Caco-2 (cell line): ENCODE measurements around the gene IQSEC2. TPM values are rescaled to one million over a fixed set of nuclear protein-coding genes. Genes with fewer than 3 reads are reported as not detected.

Experiments used
- BruUV-seq: library from RNA; stranded (reverse); fragments of 400-500 nt; replicated peaks from 2 replicates; lab custom pipeline; 2021; lab: Mats Ljungman, UMichigan
- CTCF ChIA-PET: fragments of 300-600 bp; sonication (Branson Sonifier 250); formaldehyde crosslinking; loops from one replicate; lab custom pipeline; 2022; ENCODE audit warnings: antibody characterized with exemption; lab: Charles Lee
- POLR2A ChIA-PET: fragments of 300-600 bp; sonication (Branson Sonifier 250); formaldehyde crosslinking; loops from one replicate; lab custom pipeline; 2022; ENCODE audit warnings: antibody characterized with exemption; lab: Charles Lee
- DNase-seq, 2 experiments: peaks; one replicate each; pipeline versions ENCODE4 v3.0.0 to v3.0.0-alpha.2; 2020 to 2022
- H3K27me3 ChIP-seq: replicated peaks from 2 replicates; pipeline ENCODE4 v1.6.0; 2011; ENCODE audit warnings: low read length; ENCODE audit not compliant: control insufficient read depth, insufficient read depth
- H3K36me3 ChIP-seq: 2 replicates; pipeline ENCODE4 v1.5.1; 2011; ENCODE audit warnings: low read length; ENCODE audit not compliant: control insufficient read depth, insufficient read depth
- H3K4me1 ChIP-seq: fragments of 250-450 bp; sonication (Bioruptor Pico); 2 replicates; pipeline ENCODE4 v1.5.1; 2020; ENCODE audit warnings: mild to moderate bottlenecking
- H3K4me3 ChIP-seq: 2 replicates; pipeline ENCODE4 v1.5.1; 2011; ENCODE audit warnings: low read depth, mild to moderate bottlenecking, control low read depth, low read length
- H3K9me3 ChIP-seq: fragments of 250-450 bp; sonication (Bioruptor Pico); 2 replicates; pipeline ENCODE4 v1.5.1; 2020; ENCODE audit warnings: mild to moderate bottlenecking, moderate library complexity
- H3K27ac Mint-ChIP-seq: one replicate; pipeline ENCODE4 v1.8.0; 2022; ENCODE audit warnings: mixed read lengths; ENCODE audit not compliant: unreplicated experiment
- H3K27me3 Mint-ChIP-seq: one replicate; pipeline ENCODE4 v1.8.0; 2022; ENCODE audit warnings: mixed read lengths; ENCODE audit not compliant: insufficient read depth, unreplicated experiment
- H3K36me3 Mint-ChIP-seq: one replicate; pipeline ENCODE4 v1.8.0; 2022; ENCODE audit warnings: mild to moderate bottlenecking, mixed read lengths; ENCODE audit not compliant: insufficient read depth, unreplicated experiment
- H3K4me1 Mint-ChIP-seq: one replicate; pipeline ENCODE4 v1.8.0; 2022; ENCODE audit warnings: low read depth, mixed read lengths; ENCODE audit not compliant: unreplicated experiment
- H3K4me3 Mint-ChIP-seq: one replicate; pipeline ENCODE4 v1.8.0; 2022; ENCODE audit warnings: mild to moderate bottlenecking, moderate library complexity, mixed read lengths; ENCODE audit not compliant: unreplicated experiment
- H3K9me3 Mint-ChIP-seq: one replicate; pipeline ENCODE4 v1.8.0; 2022; ENCODE audit warnings: mixed read lengths; ENCODE audit not compliant: unreplicated experiment
- CTCF ChIP-seq, 2 experiments: fragments of 200-600 bp in 1 of 2; IDR thresholded peaks; 1 replicate in 1 of 2; 2 replicates in 1 of 2; pipeline versions ENCODE4 v1.5.1 to v1.8.0; 2011 to 2022; ENCODE audit warnings: antibody characterized with exemption in 1 of 2, control low read depth in 1 of 2, inconsistent platforms in 1 of 2, low read depth in 1 of 2, low read length in 1 of 2, mild to moderate bottlenecking in 1 of 2, moderate library complexity in 1 of 2; ENCODE audit not compliant: insufficient read depth in 1 of 2, severe bottlenecking in 1 of 2, unreplicated experiment in 1 of 2
- intact Hi-C: fragments of 100-400 bp; cut with micrococcal nuclease; formaldehyde crosslinking; loops from one replicate; pipeline ENCODE4 v1.10.0; 2022; ENCODE audit not compliant: unreplicated experiment
- total RNA-seq: library from RNA; stranded (reverse); gene quantifications from 2 replicates; pipeline ENCODE4 v1.2.3, GENCODE V29; 2022

Gene IQSEC2
- total RNA-seq, 1 experiment from 2014 or later, result 1.8 TPM

GRCh38 chrX:53261355-53261972, 19.9 kb downstream of the IQSEC2 start:
- Mint-ChIP-seq H3K4me3 (no peak overlapping the region), H3K27ac (no peak overlapping the region), H3K4me1 (peaks cover 6% of the 10 kb centered on the region), H3K27me3 (peaks cover 6% of the 10 kb centered on the region), H3K9me3 (no peaks in the 10 kb centered on the region), H3K36me3 (no peaks in the 10 kb centered on the region)
- H3K36me3 ChIP-seq, result no peaks in the 10 kb centered on the region
- DNase-seq, result no peak
- H3K9me3 ChIP-seq, result no peaks in the 10 kb centered on the region
- no peak overlapping the region for H3K4me3 ChIP-seq
- no TSS peak for BruUV-seq
- intact Hi-C loops, result no loop called here
- ChIA-PET POLR2A (no interaction called here), CTCF (no interaction called here)
- no peaks in the 10 kb centered on the region for H3K4me1 ChIP-seq
- TF ChIP-seq CTCF (IDR thresholded peaks at IDR 0.05; ENCODE audit: insufficient read depth in 1 of 2, low read depth in 1 of 2, low read length in 1 of 2, severe bottlenecking in 1 of 2, unreplicated experiment in 1 of 2), result no peak
- H3K27me3 ChIP-seq, result no peaks in the 10 kb centered on the region

- intact Hi-C loops, result no loop called here
- no peaks in the 10 kb centered on the region for H3K9me3 ChIP-seq
- Mint-ChIP-seq H3K36me3 (no peaks in the 10 kb centered on the region), H3K27ac (no peak overlapping the region), H3K27me3 (peaks cover 6% of the 10 kb centered on the region), H3K4me3 (no peak overlapping the region), H3K4me1 (peaks cover 6% of the 10 kb centered on the region), H3K9me3 (no peaks in the 10 kb centered on the region)
- no peak overlapping the region for H3K4me3 ChIP-seq
- H3K4me1 ChIP-seq, result no peaks in the 10 kb centered on the region
- BruUV-seq, result no TSS peak
- no peak for DNase-seq
- TF ChIP-seq CTCF (IDR thresholded peaks at IDR 0.05; ENCODE audit: insufficient read depth in 1 of 2, low read depth in 1 of 2, low read length in 1 of 2, severe bottlenecking in 1 of 2, unreplicated experiment in 1 of 2), result no peak
- H3K27me3 ChIP-seq, result no peaks in the 10 kb centered on the region
- ChIA-PET POLR2A (no interaction called here), CTCF (no interaction called here)
- H3K36me3 ChIP-seq, result no peaks in the 10 kb centered on the region
These were observed 20.5 kb downstream of the IQSEC2 start for GRCh38 chrX:53260836-53261235.

GRCh38 chrX:53257670-53258423, 23.5 kb downstream of the IQSEC2 start:
- POLR2A ChIA-PET, result no interaction called here
- Mint-ChIP-seq H3K27ac (no peak overlapping the region), H3K4me1 (no peaks in the 10 kb centered on the region), H3K27me3 (peaks cover 6% of the 10 kb centered on the region), H3K4me3 (no peak overlapping the region), H3K36me3 (no peaks in the 10 kb centered on the region), H3K9me3 (no peaks in the 10 kb centered on the region)
- Histone ChIP-seq H3K9me3 (no peaks in the 10 kb centered on the region), H3K36me3 (no peaks in the 10 kb centered on the region), H3K27me3 (no peaks in the 10 kb centered on the region), H3K4me3 (no peak overlapping the region), H3K4me1 (no peaks in the 10 kb centered on the region)
- DNase-seq, result no peak
- BruUV-seq, result no TSS peak
- intact Hi-C loops, result no loop called here
- no peak for TF ChIP-seq CTCF (IDR thresholded peaks at IDR 0.05; ENCODE audit: insufficient read depth in 1 of 2, low read depth in 1 of 2, low read length in 1 of 2, severe bottlenecking in 1 of 2, unreplicated experiment in 1 of 2)
- CTCF ChIA-PET, result no interaction called here
